Measurements from ENCODE around the gene WDPCP.

DNA sequence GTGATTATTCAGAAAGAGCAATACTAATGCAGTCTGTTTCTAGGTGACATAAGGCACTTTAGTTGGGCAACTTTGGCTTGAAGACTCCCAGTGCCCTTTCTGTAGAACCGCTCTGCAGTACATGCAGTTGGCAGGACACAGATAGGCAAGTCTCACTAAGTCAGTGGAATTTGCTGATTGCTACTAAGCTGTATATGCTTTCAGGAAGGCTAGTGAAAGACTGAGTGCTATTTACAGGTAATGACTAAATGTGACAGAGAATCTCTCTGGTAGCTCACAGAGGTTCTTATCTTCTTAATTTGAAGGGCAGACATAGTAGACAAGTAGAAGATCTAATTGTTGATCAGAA lies 243.0 kb downstream of the WDPCP start:
- TF ChIP-seq, protein P1, sequence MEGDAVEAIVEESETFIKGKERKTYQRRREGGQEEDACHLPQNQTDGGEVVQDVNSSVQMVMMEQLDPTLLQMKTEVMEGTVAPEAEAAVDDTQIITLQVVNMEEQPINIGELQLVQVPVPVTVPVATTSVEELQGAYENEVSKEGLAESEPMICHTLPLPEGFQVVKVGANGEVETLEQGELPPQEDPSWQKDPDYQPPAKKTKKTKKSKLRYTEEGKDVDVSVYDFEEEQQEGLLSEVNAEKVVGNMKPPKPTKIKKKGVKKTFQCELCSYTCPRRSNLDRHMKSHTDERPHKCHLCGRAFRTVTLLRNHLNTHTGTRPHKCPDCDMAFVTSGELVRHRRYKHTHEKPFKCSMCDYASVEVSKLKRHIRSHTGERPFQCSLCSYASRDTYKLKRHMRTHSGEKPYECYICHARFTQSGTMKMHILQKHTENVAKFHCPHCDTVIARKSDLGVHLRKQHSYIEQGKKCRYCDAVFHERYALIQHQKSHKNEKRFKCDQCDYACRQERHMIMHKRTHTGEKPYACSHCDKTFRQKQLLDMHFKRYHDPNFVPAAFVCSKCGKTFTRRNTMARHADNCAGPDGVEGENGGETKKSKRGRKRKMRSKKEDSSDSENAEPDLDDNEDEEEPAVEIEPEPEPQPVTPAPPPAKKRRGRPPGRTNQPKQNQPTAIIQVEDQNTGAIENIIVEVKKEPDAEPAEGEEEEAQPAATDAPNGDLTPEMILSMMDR (IDR thresholded peaks at IDR 0.05; ENCODE audit: low read depth, low read length, poor library complexity, severe bottlenecking) = no peak
- TF ChIP-seq EZH2phosphoT487 (IDR thresholded peaks at IDR 0.05; ENCODE audit: borderline replicate concordance, low read length) = no peak
